NCI-H2029 treated with DMSO at 0.1 percent for 48 hours (cell line): Measurements from ENCODE around the gene STX10.

ENCODE experiments used
- DNase-seq: peaks from one replicate; lab custom pipeline; 2025; lab: John Stamatoyannopoulos, UW

The STX10 gene

DNA sequence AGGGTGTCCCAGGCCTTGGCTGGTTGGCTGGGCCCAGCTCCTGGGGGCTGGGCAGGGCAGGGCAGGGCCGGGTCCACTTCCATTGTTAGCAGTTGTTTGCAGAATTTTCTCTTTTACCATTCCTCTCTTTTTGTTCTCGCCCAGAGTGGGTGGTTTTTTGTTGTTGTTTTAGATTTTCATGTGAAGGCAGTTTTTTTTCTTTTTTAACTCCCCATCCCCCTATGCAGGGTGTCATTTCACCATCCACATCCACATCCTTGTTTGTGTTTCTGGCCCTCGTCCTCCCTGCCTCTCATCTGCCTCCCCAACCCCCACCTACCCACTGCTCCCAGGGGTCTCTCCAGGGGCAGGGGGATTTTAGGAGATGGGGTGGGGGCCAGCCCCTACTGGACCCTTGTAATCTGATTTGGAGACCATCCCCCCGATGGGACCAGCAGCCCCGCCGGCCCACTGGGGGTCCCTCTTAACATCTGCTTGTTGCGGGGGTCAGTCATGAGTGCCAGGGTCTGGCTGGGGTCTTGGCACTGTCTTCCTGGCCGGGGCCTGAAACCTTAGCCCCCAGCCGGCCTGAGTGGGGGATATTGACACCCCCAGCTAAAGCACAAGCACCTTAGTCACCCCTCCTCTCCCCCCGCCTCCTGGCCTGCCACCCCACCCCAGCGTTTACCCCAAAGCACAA, 10.4 kb downstream of the STX10 start:
- no peak for DNase-seq

DNA sequence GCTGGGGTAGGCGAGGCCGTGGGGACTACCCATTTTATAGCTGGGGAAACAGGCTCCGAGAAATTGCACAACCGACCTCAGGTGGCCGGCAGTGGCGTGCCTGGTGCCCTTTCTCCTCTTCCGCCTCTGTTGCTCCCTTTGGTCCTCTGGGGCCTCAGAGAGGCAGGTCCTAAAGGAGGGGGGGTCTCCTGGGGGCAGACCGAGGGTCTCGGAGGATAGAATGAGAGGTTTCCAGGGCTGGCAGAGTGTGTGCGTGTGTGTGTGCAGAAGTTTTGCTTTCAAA, 11.3 kb downstream of the STX10 start:
- DNase-seq = no peak

DNA sequence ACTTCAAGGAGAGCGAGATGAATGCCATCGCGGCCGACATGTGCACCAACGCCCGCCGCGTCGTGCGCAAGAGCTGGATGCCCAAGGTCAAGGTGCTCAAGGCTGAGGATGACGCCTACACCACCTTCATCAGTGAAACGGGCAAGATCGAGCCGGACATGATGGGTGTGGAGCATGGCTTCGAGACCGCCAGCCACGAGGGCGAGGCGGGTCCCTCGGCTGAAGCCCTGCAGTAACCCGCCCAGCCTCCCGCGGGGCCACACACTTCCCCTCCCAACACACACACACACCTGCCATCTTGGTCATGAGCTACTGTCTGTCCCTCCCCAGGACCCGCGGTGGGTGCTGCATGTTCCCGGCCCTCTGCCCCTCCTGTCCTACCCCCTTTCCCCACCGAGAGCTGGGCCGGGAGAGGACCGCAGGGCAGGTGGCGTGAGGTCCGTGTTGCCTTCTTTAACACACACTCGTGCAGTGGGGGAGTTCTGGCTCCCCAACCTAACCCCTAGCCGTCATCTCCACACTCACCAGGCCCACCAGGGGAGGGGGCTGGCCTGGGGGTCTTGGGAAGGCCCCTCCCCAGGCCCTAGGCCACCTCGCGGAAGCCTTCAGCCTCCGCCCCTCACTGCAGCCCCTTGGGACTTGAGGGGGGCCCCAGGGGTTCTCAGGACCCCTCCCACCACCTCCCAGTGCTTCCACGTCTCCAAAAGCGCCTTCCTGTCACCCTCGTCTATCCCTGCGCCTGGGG, 11.8 kb downstream of the STX10 start:
- no peak for DNase-seq

DNA sequence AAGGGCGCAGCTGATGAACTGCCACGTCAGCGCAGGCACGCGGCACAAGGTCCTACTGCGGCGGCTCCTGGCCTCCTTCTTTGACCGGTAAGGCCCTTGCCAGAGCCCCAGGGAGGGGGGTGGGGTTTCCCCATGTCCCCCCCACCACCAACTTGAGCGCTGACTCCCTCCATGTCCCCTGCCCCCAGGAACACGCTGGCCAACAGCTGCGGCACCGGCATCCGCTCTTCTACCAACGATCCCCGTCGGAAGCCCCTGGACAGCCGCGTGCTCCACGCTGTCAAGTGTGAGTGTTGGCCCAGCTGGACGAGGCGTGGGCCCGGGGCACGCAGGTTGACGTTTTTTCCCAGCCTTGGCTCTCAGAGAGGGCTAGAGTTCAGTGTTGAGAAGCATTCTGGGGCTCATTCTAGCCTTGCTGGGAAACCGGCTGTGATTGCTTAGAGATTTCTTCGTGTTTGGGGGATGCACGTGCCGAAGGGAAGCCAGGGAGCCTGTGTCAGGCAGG, 12.8 kb downstream of the STX10 start:
- DNase-seq = no peak

DNA sequence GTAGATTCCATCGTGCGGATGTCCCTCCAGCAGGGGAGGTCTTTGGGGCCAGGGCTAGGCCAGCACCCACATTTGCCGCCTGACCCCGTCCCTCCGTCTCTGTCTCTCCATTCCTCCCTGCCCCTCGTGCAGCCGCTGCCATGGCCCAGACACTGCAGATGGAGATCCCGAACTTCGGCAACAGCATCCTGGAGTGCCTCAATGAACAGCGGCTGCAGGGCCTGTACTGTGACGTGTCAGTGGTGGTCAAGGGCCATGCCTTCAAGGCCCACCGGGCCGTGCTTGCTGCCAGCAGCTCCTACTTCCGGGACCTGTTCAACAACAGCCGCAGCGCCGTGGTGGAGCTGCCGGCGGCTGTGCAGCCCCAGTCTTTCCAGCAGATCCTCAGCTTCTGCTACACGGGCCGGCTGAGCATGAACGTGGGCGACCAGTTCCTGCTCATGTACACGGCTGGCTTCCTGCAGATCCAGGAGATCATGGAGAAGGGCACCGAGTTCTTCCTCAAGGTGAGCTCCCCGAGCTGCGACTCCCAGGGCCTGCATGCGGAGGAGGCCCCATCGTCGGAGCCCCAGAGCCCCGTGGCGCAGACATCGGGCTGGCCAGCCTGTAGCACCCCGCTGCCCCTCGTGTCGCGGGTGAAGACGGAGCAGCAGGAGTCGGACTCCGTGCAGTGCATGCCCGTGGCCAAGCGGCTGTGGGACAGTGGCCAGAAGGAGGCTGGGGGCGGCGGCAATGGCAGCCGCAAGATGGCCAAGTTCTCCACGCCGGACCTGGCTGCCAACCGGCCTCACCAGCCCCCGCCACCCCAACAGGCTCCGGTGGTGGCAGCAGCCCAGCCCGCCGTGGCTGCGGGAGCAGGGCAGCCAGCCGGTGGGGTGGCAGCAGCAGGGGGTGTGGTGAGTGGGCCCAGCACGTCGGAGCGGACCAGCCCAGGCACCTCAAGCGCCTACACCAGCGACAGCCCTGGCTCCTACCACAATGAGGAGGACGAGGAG, 14.8 kb downstream of the STX10 start:
- DNase-seq = no peak

DNA sequence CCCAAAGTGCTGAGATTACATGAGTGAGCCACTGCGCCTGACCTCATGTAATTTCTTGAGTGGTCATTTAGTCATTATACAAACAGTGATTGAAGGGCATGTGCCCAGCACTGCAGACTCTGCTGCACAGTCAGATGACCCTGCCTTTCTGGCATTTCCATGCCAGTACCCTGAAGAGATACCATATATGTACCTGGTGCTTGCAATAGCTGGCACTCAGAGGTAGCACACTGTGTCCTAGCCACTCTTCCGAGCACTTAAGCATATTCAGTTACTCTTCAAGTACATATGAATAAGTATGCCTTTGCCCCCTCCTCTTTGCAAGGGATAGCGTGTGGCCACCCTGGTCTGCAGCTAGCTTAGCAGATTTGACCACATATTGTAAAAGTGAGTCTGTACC, 15.5 kb downstream of the STX10 start:
- no peak for DNase-seq

DNA sequence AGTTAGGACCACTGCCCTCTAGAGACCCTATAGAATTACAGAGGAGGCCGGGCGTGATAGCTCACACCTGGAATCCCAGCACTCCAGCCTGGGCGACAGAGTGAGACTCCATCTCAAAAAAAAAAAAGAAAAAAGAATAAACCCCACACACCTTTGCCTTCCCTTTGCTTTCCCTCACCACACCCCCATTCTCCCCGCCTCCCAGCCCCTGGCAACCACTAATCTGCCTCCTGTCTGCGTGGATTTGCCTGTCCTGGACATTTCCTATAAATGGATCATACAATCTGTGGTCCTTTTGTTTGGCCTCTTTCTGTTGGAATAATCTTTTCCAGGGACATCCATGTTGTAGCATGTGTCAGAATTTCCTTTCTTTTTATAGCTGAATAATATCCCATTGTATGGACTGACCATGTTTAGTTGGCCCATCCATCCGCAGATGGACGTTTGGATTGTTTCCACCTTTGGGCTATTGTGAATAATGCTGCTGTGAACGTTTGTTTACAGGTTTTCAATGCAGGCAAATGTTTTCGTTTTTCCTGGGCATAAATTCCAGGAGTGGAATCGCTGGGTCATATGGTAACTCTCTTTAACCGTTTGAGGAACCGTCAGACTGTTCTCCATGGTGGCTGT, 16.8 kb downstream of the STX10 start:
- no peak for DNase-seq

DNA sequence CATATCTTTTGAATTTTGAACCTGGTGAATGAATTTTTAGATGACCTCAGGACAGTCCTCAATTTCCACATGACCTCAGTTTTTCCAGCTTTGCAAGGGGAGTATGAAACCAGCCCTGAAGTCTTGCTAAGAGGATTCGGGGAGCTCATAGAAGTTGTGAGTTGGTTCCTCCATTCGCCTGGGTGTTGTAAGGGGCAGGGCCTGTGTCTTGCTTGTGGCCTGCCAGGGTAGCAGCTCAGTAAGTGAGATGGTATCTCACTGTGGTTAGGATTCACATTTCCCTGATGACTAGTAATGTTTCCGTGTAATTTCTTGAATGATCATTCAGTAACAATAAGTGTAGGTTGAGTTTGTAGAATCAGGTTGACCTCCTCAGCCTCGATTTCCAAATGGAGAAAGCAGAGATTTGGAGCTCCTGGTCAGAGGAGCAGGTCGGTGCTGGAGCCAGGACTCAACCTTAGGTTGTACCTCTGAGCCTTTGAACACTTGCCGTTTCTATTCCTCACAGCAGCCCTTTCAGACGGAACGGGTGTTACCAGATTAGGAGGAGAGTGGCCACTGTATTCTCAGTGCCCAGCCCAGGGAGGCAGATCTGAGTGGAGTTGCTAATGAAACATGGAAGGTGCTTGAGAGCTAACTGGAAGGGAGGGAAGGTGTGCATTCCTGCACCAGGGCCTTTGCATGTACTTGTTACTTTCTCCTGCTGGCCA, 17.5 kb downstream of the STX10 start:
- no peak for DNase-seq

DNA sequence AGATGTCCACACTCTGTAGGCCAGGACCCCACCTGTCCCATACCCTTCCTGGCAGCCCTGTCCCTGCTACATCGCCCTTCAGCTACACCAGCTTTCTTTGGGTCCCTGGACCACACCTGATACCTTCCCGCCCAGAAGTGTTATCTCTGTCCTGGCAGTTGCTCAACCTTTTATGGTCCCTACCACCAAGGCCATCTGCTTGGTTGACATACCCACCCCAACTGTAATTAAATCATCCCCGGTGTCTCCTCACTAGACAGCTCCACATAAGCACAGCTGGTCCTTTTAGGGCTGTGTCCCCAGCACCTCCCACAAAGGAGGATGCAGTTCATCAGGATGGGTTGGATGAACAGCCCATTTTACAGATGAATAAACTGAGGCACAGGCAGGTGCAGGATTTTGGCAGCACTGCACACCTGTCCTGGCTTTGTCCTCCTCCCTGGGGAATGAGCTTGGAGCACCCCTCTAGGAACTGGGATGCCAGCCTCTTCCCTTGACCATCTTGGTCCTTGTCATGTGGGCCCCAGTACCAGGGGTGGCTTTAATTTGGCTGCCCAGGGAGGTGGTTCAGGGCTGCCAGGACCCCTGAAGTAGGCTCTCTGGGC, 19.2 kb downstream of the STX10 start:
- no peak for DNase-seq

DNA sequence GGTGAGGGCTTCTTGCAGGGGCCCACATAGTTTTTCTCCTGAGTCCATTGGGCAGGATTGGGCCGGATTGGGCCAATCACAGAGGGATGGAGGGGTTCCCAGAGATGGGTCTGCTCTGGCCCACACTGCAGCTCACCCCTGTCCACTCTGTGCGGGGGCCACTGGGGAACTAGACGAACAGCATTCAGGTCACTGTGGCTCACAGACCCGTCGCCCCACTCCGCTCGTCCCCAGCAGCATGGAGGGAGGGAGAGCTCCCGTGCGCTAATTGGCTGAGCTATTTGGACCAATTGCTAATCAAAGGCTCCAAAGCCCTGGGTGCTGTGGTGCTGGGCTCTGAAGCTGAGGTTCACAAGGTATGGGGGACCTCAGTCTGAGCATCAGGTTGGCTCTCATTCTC, 20.8 kb downstream of the STX10 start:
- DNase-seq = no peak

DNA sequence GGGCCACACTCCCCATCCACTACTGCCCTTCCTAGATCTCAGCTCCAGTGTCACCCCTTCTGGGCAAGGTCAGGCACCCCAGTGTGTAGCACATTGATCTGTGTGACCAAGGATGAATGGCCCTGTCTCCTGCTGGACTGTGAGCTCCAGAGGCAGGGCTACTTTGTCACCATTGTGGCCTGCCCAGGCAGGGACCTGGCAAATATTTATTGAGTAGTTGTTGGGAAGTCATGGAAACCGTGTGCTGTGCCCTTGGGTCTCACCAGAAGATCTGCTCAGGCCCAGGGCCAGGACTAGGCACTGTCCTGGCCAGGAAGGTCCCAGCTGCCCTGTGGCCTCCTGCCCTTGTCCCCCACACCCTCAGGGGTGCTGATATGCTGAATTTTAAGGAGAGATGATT, 21.6 kb downstream of the STX10 start:
- DNase-seq = no peak

DNA sequence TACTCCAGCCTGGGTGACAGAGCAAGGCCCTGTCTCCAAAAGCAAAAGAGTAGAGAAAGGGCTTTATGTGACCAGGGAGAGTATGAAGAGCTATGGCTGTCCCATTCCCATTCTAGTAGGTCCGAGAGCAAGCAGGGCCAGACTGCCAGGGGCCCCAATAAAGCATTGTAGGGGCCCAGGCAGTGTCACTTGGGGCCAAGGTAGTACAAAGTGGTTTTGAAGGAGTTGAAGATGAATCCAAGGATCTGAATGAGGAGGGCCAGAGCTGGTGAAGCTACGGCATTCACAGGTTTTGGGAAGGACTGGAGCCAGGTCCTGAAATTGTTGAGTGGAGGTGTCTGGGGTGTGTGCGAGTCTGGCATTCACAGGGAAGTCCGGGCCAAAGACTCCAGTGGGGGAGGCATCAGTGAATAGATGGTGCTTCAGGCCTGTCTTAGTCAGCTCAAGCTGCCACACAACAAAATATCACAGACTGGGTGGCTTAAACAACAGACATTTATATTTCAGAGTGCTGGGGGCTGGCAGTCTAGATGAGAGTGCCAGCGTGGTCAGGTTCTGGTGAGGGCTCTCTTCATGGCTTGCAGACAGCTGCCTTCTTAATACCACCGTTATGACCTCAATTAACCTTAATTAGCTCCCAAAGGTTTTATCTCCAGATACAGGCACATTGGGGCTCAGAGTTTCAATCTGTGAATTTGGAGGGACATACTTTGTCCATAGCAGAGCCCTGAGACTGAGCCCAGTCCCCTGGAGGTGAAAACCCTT, 22.2 kb downstream of the STX10 start:
- DNase-seq = no peak

DNA sequence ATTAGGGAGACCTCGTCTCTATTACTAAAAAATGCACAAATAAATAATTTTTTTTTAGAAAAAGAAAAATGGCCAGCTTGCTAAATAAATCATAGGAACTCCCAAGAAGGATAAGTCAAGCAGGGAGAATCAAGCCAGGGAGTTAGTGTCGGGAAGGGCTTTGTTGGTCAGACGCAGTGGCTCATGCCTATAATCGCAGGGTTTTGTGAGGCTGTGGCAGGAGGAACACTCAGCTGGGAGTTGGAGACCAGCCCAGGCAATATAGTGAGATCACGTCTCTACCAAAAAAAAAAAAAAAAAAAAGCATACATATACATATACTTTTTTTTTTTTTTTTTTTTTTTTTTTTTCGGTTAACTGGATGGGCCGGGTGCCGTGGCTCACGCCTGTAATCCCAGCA, 23.1 kb downstream of the STX10 start:
- no peak for DNase-seq

DNA sequence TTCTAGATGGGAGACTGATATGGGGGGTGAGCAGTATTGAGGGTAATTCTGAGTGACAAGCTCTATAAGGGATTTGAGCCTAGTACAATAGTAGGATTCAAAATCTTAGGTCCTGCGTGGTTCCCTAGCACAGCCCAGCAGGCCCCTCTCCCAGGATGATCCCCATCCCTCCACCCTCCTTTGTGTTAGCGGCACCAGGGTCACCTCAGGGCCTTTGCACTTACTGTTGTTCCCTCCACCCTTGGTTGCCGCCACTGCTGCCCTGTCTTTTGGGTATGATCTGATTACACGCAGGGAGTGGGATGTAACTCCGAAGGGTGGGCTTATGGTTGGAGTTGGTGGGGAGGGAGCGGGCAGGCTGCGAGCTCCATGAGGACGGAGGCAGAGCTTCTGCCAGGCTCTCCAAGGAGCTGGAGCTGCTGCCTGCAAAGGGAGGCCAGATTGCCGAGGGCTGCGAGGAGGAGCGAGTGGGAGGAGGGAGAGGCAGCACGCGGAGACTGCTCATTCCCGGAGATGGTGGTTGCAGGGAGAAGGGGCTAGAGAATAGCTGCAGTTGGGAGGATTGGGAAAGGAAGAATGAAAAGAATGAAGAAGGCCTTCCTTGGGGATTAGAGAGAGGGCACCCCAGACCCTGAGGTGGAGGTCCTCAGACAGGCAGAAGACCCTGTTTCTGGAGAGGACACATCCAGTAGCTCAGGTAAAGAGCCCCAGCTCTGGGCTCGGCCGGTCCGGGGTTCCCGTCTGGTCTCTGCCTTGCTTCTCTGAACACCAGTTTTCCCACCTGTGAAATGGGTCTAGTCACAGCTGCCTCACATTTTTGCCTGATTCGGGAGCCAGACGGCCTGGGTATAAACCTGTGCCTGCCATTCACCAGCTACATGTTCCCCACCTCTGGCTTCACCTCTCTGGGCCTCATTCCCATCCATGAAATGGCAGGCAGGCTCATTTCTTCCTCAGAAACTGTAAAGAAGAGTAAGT, 26.9 kb downstream of the STX10 start:
- no peak for DNase-seq

DNA sequence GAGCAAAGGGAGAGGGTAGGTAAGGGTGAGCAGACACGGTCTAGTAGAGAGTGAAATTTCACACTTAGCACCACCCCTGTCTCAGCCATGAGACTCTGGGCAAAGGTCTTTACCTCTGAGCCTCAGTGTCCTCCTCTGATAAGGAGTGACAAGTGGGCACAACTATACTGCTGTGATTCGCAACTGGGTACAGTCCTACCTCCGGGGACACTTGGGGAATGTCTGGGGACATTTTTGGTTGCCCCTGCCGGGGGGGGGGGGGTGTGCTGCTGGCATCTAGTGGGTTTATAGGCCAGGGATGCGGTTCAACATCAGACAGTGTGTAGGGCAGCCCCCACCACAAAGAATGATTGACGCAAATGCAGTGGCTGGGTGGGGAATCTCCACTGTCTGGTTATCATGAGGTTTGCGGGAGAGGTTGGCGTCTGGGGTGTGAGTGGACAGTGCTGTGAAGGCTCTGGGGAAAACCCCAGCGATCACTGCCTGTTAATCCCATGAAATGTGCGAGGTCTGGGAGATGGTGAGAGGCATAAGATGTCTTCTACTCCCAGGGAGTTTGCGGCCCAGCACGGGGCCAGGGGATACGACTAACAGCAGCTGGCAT, 27.8 kb downstream of the STX10 start:
- no peak for DNase-seq

DNA sequence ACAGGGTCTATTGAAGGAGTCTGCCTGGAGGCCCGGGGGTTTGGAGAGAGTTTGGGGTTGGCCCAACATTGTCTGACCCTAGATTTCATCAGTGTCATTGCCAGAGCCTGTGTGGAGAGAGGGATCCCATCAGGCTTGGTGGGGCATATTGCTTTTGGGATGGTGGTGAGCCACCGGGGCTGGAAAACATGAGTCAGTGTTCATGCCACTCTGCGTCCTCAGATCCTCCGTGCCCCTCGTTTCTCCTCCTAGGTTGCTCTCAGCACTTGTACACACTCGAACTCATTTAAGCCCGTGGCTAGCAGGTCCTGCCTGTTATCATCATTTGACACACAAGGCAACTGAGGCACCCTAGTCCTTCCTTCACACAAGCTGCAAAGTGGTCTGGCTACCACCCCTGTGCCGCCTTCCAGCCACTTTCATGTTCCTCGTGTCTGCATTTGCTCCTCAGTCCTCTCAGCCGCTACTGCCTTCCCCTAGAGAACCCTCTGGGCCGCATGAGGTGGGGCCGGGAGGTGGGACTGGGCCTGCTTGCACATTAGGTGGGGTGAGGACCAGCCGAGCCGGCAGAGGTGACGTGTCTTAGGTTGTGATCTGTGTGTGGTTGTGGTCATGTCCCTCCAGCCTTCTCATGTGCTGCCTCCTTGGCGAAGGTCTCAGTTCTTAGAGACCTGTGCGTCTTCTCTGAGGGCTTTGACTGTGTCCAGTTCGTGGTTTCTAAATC, 28.5 kb downstream of the STX10 start:
- DNase-seq = no peak

DNA sequence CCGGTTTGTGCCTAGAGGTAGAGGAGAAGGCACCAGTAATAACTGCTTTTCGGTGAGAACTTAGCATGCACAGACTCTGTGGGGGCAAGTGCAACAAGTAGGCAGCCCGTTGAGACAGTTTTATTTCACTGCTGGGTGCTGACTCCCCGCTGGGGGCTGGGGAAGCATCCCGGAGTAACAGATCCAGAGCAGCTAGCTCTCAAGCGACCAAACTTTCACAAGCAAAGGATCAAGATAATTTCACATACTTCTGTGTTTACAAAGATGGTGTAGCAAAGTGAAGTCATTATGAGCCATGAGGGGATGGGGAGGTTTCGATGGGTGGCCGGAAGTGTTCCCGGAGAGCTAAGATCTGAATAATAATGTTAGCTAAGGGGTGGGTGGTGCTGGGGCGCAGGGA, 29.4 kb downstream of the STX10 start:
- no peak for DNase-seq

DNA sequence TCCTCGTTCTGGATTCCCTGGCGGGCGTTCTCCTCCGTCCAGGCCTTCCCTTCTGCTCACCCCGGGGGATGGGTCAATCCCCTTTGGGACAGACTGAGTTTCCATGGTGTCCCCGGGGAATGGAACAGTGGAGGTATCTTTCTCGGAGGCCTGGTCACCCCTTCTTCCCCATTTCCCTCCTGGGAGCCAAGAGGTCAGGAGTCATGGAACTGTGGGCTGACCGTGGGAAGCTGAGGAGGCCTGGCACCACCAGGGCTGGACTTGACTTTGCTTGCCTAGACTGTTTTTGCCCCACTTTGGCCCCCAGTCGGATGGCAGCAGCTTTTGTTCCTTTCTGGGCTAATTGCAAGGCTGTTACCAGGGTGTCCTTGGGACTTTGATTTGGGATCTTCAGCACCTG, 30.1 kb downstream of the STX10 start:
- no peak for DNase-seq
